A549 (cell line): ENCODE data around the gene OR2AT4. TPM values are rescaled to one million over a fixed set of nuclear protein-coding genes. Genes with fewer than 3 reads are reported as not detected.
A peak's percentile ranks its signal among the peaks of the same experiment; 100 is the strongest.
"Not testable (repeated sequence)": the region's sequence is repeated elsewhere in the genome, so short reads cannot be mapped to it uniquely, and the experiment has no call there.

ENCODE experiments used
- ATAC-seq, 2 experiments: fragments of 200-7000 bp in 1 of 2; fragments of >200 bp in 1 of 2; cut with Nextera tagmentation in 1 of 2; cut with Tn5 transposase in 1 of 2; 3 replicates each; pipeline versions ENCODE4 v1.8.0 to v1.9.1; 2018 to 2020; ENCODE audit warnings: mild to moderate bottlenecking in 1 of 2, moderate library complexity in 1 of 2
- CTCF ChIA-PET: fragments of 300-600 bp; sonication (Branson Sonifier 250); formaldehyde crosslinking; extraction: SDS; loops from one replicate; lab custom pipeline; 2021; ENCODE audit warnings: antibody characterized with exemption, inconsistent platforms; lab: Yijun Ruan, JAX
- POLR2A ChIA-PET: fragments of 350-600 bp; formaldehyde crosslinking; extraction: SDS; loops from one replicate; lab custom pipeline; 2021; ENCODE audit warnings: antibody characterized with exemption, inconsistent platforms; lab: Yijun Ruan, JAX
- DNase-seq, 2 experiments: peaks; one replicate each; pipeline versions ENCODE4 v3.0.0 to v3.0.0-alpha.2; 2011 to 2016; ENCODE audit warnings: low read depth in 1 of 2, low spot score in 1 of 2
- FAIRE-seq: peaks from 2 replicates; lab custom pipeline; 2011; peaks lifted over from hg19 to GRCh38; lab: Jason Lieb, UNC
- H3K27ac ChIP-seq, 2 experiments: fragments of >200 bp; sonication (Bioruptor Twin); formaldehyde crosslinking; 3 replicates each; pipeline ENCODE4 v1.5.1; 2016 to 2017
- H3K4me1 ChIP-seq: fragments of >200 bp; sonication (Bioruptor Twin); formaldehyde crosslinking; 3 replicates; pipeline ENCODE4 v1.6.1; 2016
- H3K4me2 ChIP-seq: fragments of >200 bp; sonication (Bioruptor Twin); formaldehyde crosslinking; 3 replicates; pipeline ENCODE4 v1.6.1; 2016
- H3K4me3 ChIP-seq: fragments of >200 bp; sonication (Bioruptor Twin); formaldehyde crosslinking; 3 replicates; pipeline ENCODE4 v1.5.1; 2016
- H3K9me3 ChIP-seq: fragments of >200 bp; sonication (Bioruptor Twin); formaldehyde crosslinking; 3 replicates; pipeline ENCODE4 v1.6.1; 2016
- CBX8 ChIP-seq: fragments of 200-600 bp; sonication (generic); IDR thresholded peaks from 2 replicates; pipeline ENCODE4 v1.6.1; 2016
- CEBPB ChIP-seq, 2 experiments: fragments of >200 bp in 1 of 2; sonication (Bioruptor Twin) in 1 of 2; formaldehyde crosslinking in 1 of 2; IDR thresholded peaks; 2 replicates each; pipeline ENCODE4 v1.6.1; 2012 to 2016
- CHD4 ChIP-seq: fragments of 200-600 bp; sonication (generic); IDR thresholded peaks from 2 replicates; pipeline ENCODE4 v1.6.1; 2016; ENCODE audit warnings: antibody characterized with exemption, mild to moderate bottlenecking, borderline replicate concordance
- EHF ChIP-seq: fragments of 250-450 bp; sonication (Bioruptor Pico); IDR thresholded peaks from 2 replicates; pipeline ENCODE4 v1.5.0; 2020; ENCODE audit warnings: mild to moderate bottlenecking
- ESRRA ChIP-seq: fragments of 150-350 bp; IDR thresholded peaks from 2 replicates; pipeline ENCODE4 v1.6.1; 2014; ENCODE audit warnings: mild to moderate bottlenecking, low read length, borderline replicate concordance
- HDAC2 ChIP-seq: fragments of 200-600 bp; sonication (generic); IDR thresholded peaks from 2 replicates; pipeline ENCODE4 v1.6.1; 2016
- HEYL ChIP-seq: fragments of 250-450 bp; sonication (Bioruptor Pico); IDR thresholded peaks from 2 replicates; pipeline ENCODE4 v1.8.0; 2021; ENCODE audit warnings: mild to moderate bottlenecking, moderate library complexity
- HOXB13 ChIP-seq: fragments of 250-450 bp; sonication (Bioruptor Pico); IDR thresholded peaks from 2 replicates; pipeline ENCODE4 v1.5.0; 2020; ENCODE audit warnings: low read depth, mild to moderate bottlenecking, moderate library complexity
- JUN ChIP-seq, 2 experiments: fragments of >200 bp; sonication (Bioruptor Twin); formaldehyde crosslinking; IDR thresholded peaks; 2 replicates in 1 of 2; 3 replicates in 1 of 2; pipeline ENCODE4 v1.6.1; 2016 to 2017
- KDM1A ChIP-seq: fragments of 200-600 bp; sonication (generic); IDR thresholded peaks from 2 replicates; pipeline ENCODE4 v1.6.1; 2016; ENCODE audit warnings: low read depth, mild to moderate bottlenecking
- MAZ ChIP-seq: fragments of 150-350 bp; IDR thresholded peaks from 2 replicates; pipeline ENCODE4 v1.6.1; 2014; ENCODE audit warnings: antibody characterized with exemption, low read depth, low read length, borderline replicate concordance
- NR3C1 ChIP-seq: fragments of >200 bp; sonication (Bioruptor Twin); formaldehyde crosslinking; IDR thresholded peaks from 3 replicates; pipeline ENCODE4 v1.6.1; 2017
- POLR2AphosphoS2 ChIP-seq: conservative IDR thresholded peaks from 2 replicates; pipeline ENCODE4 v1.6.1; 2012; ENCODE audit warnings: low read length, improper control_type of control experiment, inconsistent platforms
- SMC3 ChIP-seq: fragments of >200 bp; sonication (Bioruptor Twin); formaldehyde crosslinking; IDR thresholded peaks from 3 replicates; pipeline ENCODE4 v1.6.1; 2018; ENCODE audit warnings: inconsistent platforms
- ZNF302 ChIP-seq: fragments of 250-450 bp; sonication (Bioruptor Pico); IDR thresholded peaks from 2 replicates; pipeline ENCODE4 v1.9.0; 2021; ENCODE audit warnings: inconsistent platforms, mild to moderate bottlenecking, moderate library complexity
- WGBS: methylation state at CpG from one replicate; pipeline ENCODE4 v1.1.6; 2017; ENCODE audit errors: missing lambda C conversion rate; 5-methylcytosine and 5-hydroxymethylcytosine counted together
- polyA plus RNA-seq, 4 experiments: library from polyadenylated mRNA; depleted of rRNA in 3 of 4; stranded (reverse); fragments of >200 nt; fragmentation: RNase III in 1 of 4; extraction: RNeasy Plus Mini Kit Qiagen cat#74134 plus additional on column Dnase treatment in 1 of 4; gene quantifications; 2 replicates in 3 of 4; 3 replicates in 1 of 4; pipeline ENCODE4 v1.2.3, GENCODE V29; 2011 to 2017
- TF ChIP-seq, protein P1 (sequence below): IDR thresholded peaks from 2 replicates; pipeline ENCODE4 v1.6.1; 2012
- TF ChIP-seq, protein P2 (sequence below): fragments of 250-450 bp; sonication (Bioruptor Pico); IDR thresholded peaks from 2 replicates; pipeline ENCODE4 v1.5.0; 2020; ENCODE audit warnings: low read depth, mild to moderate bottlenecking, moderate library complexity
- TF ChIP-seq, protein P3 (sequence below): fragments of >200 bp; sonication (Bioruptor Twin); formaldehyde crosslinking; IDR thresholded peaks from 3 replicates; pipeline ENCODE4 v1.6.1; 2016
- TF ChIP-seq, protein P4 (sequence below): IDR thresholded peaks from 2 replicates; pipeline ENCODE4 v1.6.1; 2012; ENCODE audit warnings: low read depth, borderline replicate concordance
- TF ChIP-seq, protein P5 (sequence below): fragments of 450-650 bp; IDR thresholded peaks from 2 replicates; pipeline ENCODE4 v1.6.1; 2014; ENCODE audit warnings: antibody characterized with exemption

Gene OR2AT4
- polyA plus RNA-seq, 2 of the 4 experiments (the other 2 are of a cell fraction): 0.01 TPM; not detected in 1

DNA sequence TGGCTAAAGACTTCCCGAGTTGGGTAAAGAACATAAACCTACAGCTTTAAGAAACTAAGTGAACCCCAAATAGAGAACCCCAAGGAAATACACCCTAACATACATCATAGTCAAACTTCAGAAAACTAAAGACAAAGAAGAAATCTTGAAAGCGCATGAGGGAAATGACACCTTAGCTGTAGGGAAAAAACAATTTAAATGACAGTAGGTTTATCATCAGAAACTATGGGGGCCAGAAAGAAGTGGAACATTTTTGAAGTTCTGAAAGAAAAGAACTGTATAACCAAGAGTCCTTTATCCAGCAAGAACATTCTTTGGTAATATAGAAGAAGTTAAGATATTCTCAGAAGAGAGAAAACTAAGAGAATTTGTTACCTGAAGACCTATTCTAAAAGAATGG is 15.5 kb upstream of the OR2AT4 start:
- POLR2A ChIA-PET: no interaction called here
- ATAC-seq (no peak), FAIRE-seq (no peak), DNase-seq (no peak)
- Histone ChIP-seq H3K4me2 (no peak overlapping the region), H3K4me1 (peaks cover 4% of the 10 kb centered on the region; the same call in 2 of the 3 replicates), H3K27ac (no peak overlapping the region), H3K4me3 (no peak overlapping the region), H3K9me3 (peaks cover 9% of the 10 kb centered on the region; the same call in 2 of the 3 replicates)
- TF ChIP-seq MAZ (no peak), HEYL (no peak)
- CTCF ChIA-PET: interaction anchor here (0.6 to 1.9 kb wide), 5 partner anchors 17 to 129 kb away, joined by 4 to 8 read pairs (median 6); no protein-coding TSS in a partner anchor
- WGBS: 49% methylated on average over 2 of the region's 2 CpGs

DNA sequence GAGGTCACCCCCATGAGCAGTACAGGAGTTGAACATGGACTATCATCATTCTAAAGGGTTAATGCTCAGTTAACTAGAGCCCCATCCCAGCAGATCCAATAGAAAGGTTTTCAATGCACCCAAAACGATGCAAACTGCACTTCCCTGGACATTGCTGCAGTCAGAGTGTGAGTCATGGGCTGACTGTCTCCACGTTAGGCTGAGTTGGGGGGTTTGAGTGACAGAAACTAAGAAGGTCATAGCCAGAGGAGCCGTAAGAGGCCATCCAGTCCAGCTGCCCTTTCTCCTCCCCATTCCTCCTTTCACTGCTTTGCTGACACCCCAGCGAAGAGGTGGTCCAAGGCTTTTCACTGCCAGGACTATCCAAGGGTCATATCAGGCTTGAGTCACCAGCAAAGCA is 10.5 kb upstream of the OR2AT4 start:
- H3K4me1 ChIP-seq: peaks cover 17% of the 10 kb centered on the region
- 30% methylated on average over 4 of the region's 4 CpGs for WGBS
- H3K9me3 ChIP-seq: peaks cover 5% of the 10 kb centered on the region; the same call in 2 of the 3 replicates
- CTCF ChIA-PET: interaction anchor here (0.9 to 1.2 kb wide), 2 partner anchors 98 to 135 kb away, joined by 3 read pairs; no protein-coding TSS in a partner anchor
- H3K4me3 ChIP-seq: no peak overlapping the region
- no peak for DNase-seq
- TF ChIP-seq, protein P1, sequence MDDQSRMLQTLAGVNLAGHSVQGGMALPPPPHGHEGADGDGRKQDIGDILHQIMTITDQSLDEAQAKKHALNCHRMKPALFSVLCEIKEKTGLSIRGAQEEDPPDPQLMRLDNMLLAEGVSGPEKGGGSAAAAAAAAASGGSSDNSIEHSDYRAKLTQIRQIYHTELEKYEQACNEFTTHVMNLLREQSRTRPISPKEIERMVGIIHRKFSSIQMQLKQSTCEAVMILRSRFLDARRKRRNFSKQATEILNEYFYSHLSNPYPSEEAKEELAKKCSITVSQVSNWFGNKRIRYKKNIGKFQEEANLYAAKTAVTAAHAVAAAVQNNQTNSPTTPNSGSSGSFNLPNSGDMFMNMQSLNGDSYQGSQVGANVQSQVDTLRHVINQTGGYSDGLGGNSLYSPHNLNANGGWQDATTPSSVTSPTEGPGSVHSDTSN: no peak
- no peak for TF ChIP-seq HOXB13
- TF ChIP-seq, protein P2, sequence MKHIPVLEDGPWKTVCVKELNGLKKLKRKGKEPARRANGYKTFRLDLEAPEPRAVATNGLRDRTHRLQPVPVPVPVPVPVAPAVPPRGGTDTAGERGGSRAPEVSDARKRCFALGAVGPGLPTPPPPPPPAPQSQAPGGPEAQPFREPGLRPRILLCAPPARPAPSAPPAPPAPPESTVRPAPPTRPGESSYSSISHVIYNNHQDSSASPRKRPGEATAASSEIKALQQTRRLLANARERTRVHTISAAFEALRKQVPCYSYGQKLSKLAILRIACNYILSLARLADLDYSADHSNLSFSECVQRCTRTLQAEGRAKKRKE: no peak
- no peak for TF ChIP-seq JUN (IDR thresholded peaks at IDR 0.05)
- TF ChIP-seq, all 56 proteins: peak for 0
- Histone ChIP-seq H3K4me2 (0 out of 3 replicates have a peak overlapping the region, but pooled peaks have one; percentile 23), H3K27ac (no peak overlapping the region; a peak in 2 of 6 replicates)
- POLR2A ChIA-PET: interaction anchor here (0.6 kb wide), 1 partner anchor 26 kb away, joined by 5 read pairs; no protein-coding TSS in a partner anchor
- FAIRE-seq (no peak), ATAC-seq (peak; percentile 36 to 80; a peak in 4 of 6 replicates)

DNA sequence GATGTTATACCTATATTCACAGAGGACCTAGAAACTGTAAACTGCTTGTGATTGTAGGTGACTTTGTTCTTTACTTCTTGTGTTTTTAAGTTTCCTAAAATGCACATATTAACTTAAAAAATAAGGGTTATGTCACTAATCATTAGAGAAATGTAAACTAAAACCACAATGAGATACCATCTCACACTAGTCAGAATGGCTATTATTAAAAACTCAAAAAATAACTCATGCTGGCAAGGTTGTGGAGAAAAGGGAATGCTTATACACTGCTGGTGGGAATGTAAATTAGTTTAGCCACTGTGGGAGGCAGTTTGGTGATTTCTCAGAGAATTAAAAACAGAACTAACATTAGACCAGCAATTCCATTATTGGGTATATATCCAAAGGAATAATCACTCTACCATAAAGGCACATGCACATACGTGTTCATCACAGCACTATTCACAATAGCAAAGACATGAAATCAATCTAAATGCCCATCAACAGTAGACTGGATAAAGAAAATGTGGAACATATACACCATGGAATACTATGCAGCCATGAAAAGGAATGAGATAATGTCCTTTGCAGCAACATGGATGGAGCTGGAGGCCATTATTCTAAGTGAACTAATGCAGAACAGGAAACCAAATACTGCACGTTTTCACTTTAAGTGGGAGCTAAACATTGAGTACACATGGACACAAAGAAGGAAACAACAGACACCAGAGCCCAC is 9.4 kb upstream of the OR2AT4 start:
- H3K4me2 ChIP-seq, DNase-seq, H3K27ac ChIP-seq, POLR2A ChIA-PET, FAIRE-seq, ATAC-seq, H3K9me3 ChIP-seq, H3K4me3 ChIP-seq: not testable (repeated sequence)
- peaks cover 17% of the 10 kb centered on the region for H3K4me1 ChIP-seq
- CTCF ChIA-PET: interaction anchor here (0.9 to 1.1 kb wide), 2 partner anchors 99 to 144 kb away, joined by 3 to 4 read pairs; no protein-coding TSS in a partner anchor
- 55% methylated on average over 2 of the region's 2 CpGs for WGBS

DNA sequence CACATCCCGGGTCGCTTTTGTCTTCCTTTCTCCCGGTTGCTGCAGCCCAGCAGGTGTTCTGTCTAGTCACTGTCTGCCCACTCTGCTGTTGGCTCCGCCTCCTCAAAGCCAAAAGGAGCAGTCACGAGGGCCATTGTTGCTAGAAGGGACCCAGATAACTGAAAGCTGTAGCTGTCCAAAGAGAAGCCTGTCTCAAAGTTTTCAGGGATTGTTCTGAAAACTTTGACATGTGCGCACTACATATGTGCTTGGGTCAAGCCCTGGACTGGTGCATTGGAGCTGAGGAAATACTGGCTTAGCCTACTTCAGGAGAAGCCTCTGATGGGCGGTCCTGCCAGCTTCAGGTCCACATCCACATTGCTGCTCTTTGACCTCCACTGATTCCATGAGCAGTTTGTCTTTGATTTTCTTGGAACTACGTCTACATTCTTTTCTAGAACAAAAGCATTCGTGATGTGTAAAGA is 8.8 kb upstream of the OR2AT4 start:
- Histone ChIP-seq H3K4me3 (no peak overlapping the region), H3K27ac (0 out of 6 replicates have a peak overlapping the region, but pooled peaks of 1 of the 2 experiments have one; percentile 2), H3K4me1 (peaks cover 23% of the 10 kb centered on the region), H3K9me3 (no peaks in the 10 kb centered on the region), H3K4me2 (no peak overlapping the region)
- no peak for FAIRE-seq
- POLR2A ChIA-PET: no interaction called here
- WGBS: 57% methylated on average over 9 of the region's 9 CpGs
- peak in 1 of 2 experiments; percentile 54 for DNase-seq
- peak; percentile 33 to 36; a peak in 3 of 6 replicates for ATAC-seq
- CTCF ChIA-PET: interaction anchor here (1.1 to 1.5 kb wide), 2 partner anchors 136 to 144 kb away, joined by 4 to 8 read pairs; no protein-coding TSS in a partner anchor
- TF ChIP-seq ESRRA (no peak), CEBPB (IDR thresholded peaks at IDR 0.05) (no peak), CHD4 (no peak), SMC3 (no peak), KDM1A (no peak), POLR2AphosphoS2 (no peak), EHF (no peak), HDAC2 (no peak), ZNF302 (CRISPR knock-in tag) (no peak), NR3C1 (no peak), CBX8 (no peak)
- TF ChIP-seq, protein P3, sequence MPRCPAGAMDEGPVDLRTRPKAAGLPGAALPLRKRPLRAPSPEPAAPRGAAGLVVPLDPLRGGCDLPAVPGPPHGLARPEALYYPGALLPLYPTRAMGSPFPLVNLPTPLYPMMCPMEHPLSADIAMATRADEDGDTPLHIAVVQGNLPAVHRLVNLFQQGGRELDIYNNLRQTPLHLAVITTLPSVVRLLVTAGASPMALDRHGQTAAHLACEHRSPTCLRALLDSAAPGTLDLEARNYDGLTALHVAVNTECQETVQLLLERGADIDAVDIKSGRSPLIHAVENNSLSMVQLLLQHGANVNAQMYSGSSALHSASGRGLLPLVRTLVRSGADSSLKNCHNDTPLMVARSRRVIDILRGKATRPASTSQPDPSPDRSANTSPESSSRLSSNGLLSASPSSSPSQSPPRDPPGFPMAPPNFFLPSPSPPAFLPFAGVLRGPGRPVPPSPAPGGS: no peak
- TF ChIP-seq, protein P4, sequence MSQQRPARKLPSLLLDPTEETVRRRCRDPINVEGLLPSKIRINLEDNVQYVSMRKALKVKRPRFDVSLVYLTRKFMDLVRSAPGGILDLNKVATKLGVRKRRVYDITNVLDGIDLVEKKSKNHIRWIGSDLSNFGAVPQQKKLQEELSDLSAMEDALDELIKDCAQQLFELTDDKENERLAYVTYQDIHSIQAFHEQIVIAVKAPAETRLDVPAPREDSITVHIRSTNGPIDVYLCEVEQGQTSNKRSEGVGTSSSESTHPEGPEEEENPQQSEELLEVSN: no peak
- TF ChIP-seq, protein P5, sequence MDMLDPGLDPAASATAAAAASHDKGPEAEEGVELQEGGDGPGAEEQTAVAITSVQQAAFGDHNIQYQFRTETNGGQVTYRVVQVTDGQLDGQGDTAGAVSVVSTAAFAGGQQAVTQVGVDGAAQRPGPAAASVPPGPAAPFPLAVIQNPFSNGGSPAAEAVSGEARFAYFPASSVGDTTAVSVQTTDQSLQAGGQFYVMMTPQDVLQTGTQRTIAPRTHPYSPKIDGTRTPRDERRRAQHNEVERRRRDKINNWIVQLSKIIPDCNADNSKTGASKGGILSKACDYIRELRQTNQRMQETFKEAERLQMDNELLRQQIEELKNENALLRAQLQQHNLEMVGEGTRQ: no peak; the same call in 1 of the 2 replicates
